H1 (cell line): ENCODE data around the gene CD300E. TPM values are rescaled to one million over a fixed set of nuclear protein-coding genes. Genes with fewer than 3 reads are reported as not detected.

ENCODE experiments used
- CTCF ChIA-PET: fragments of 300-600 bp; sonication (Branson Sonifier 250); formaldehyde crosslinking; loops from one replicate; lab custom pipeline; 2021; ENCODE audit not compliant: partially characterized antibody; lab: Charles Lee
- POLR2A ChIA-PET: fragments of 300-600 bp; sonication (Branson Sonifier 250); formaldehyde crosslinking; loops from one replicate; lab custom pipeline; 2021; ENCODE audit warnings: inconsistent platforms; ENCODE audit not compliant: partially characterized antibody; lab: Charles Lee
- DNase-seq, 2 experiments: peaks; one replicate each; pipeline versions ENCODE4 v3.0.0 to v3.0.0-alpha.2; 2010 to 2022; ENCODE audit warnings: low spot score in 2 of 2, low read depth in 1 of 2, mixed read lengths in 1 of 2
- FAIRE-seq: peaks from 2 replicates; lab custom pipeline; 2011; peaks lifted over from hg19 to GRCh38; lab: Jason Lieb, UNC
- H2AFZ ChIP-seq: 2 replicates; pipeline ENCODE4 v1.8.1; 2012; ENCODE audit warnings: low read length, inconsistent platforms
- H2AK5ac ChIP-seq: 2 replicates; pipeline ENCODE4 v1.6.1; 2013; ENCODE audit warnings: low read depth, low read length
- H2BK120ac ChIP-seq: replicated peaks from 2 replicates; pipeline ENCODE3; 2013; ENCODE audit warnings: low read depth, low read length, inconsistent platforms
- H2BK12ac ChIP-seq: 2 replicates; pipeline ENCODE4 v1.6.1; 2013; ENCODE audit warnings: low read depth, low read length
- H2BK15ac ChIP-seq: 2 replicates; pipeline ENCODE4 v1.6.1; 2013; ENCODE audit warnings: low read length
- H2BK20ac ChIP-seq: 2 replicates; pipeline ENCODE4 v1.6.1; 2013; ENCODE audit warnings: low read length
- H2BK5ac ChIP-seq: 2 replicates; pipeline ENCODE4 v1.6.1; 2013; ENCODE audit warnings: low read depth, low read length
- H3K14ac ChIP-seq: 2 replicates; pipeline ENCODE4 v1.6.1; 2013; ENCODE audit warnings: inconsistent platforms; ENCODE audit not compliant: insufficient read length
- H3K18ac ChIP-seq: 2 replicates; pipeline ENCODE4 v1.6.1; 2013; ENCODE audit warnings: low read length; ENCODE audit errors: extremely low read depth
- H3K23ac ChIP-seq: 2 replicates; pipeline ENCODE4 v1.6.1; 2013; ENCODE audit warnings: inconsistent platforms; ENCODE audit not compliant: insufficient read length
- H3K23me2 ChIP-seq: 2 replicates; pipeline ENCODE4 v1.6.1; 2013; ENCODE audit warnings: low read depth, low read length
- H3K27ac ChIP-seq: 2 replicates; pipeline ENCODE4 v1.6.1; 2011; ENCODE audit warnings: low read depth, low read length, inconsistent platforms
- H3K27me3 ChIP-seq, 4 experiments: replicated peaks in 1 of 4; 1 replicate in 1 of 4; 2 replicates in 3 of 4; pipeline versions ENCODE4 v1.6.1 to v1.8.1; 2011 to 2013; ENCODE audit warnings: low read length in 3 of 4, mild to moderate bottlenecking in 3 of 4, inconsistent platforms in 2 of 4, mixed read lengths in 2 of 4, moderate library complexity in 1 of 4; ENCODE audit not compliant: control insufficient read depth in 3 of 4, insufficient read depth in 3 of 4; ENCODE audit errors: extremely low read depth in 1 of 4
- H3K36me3 ChIP-seq, 4 experiments: 2 replicates each; pipeline versions ENCODE4 v1.6.1 to v1.8.1; 2011 to 2013; ENCODE audit warnings: mild to moderate bottlenecking in 4 of 4, low read length in 3 of 4, moderate library complexity in 2 of 4, control low read depth in 1 of 4, inconsistent platforms in 1 of 4; ENCODE audit not compliant: insufficient read depth in 4 of 4, control insufficient read depth in 2 of 4
- H3K4ac ChIP-seq: replicated peaks from 2 replicates; pipeline ENCODE3; 2013; ENCODE audit warnings: low read length, low read depth, mixed read lengths, inconsistent platforms; ENCODE audit not compliant: insufficient read length
- H3K4me1 ChIP-seq, 4 experiments: replicated peaks in 1 of 4; 1 replicate in 1 of 4; 2 replicates in 3 of 4; pipeline versions ENCODE4 v1.6.1 to v1.8.1; 2011 to 2013; ENCODE audit warnings: low read length in 3 of 4, inconsistent platforms in 2 of 4, mixed read lengths in 1 of 4; ENCODE audit not compliant: insufficient read depth in 4 of 4, control insufficient read depth in 3 of 4
- H3K4me2 ChIP-seq, 2 experiments: 2 replicates each; pipeline versions ENCODE4 v1.6.1 to v1.8.1; 2011 to 2013; ENCODE audit warnings: low read depth in 2 of 2, low read length in 2 of 2, control low read depth in 1 of 2, inconsistent platforms in 1 of 2, mild to moderate bottlenecking in 1 of 2; ENCODE audit not compliant: insufficient read depth in 1 of 2
- H3K4me3 ChIP-seq, 4 experiments: fragments of 200-600, 300-600 bp in 1 of 4; sonication (generic), shearing (Covaris generic), sonication (Bioruptor Twin) in 1 of 4; 2 replicates each; pipeline versions ENCODE4 v1.5.1 to v1.8.1; 2011 to 2016; ENCODE audit warnings: low read length in 4 of 4, low read depth in 3 of 4, control low read depth in 2 of 4, inconsistent platforms in 2 of 4, mild to moderate bottlenecking in 2 of 4, mixed read lengths in 1 of 4, moderate library complexity in 1 of 4; ENCODE audit not compliant: insufficient read depth in 2 of 4; ENCODE audit errors: extremely low read depth in 1 of 4
- H3K56ac ChIP-seq: replicated peaks from 2 replicates; pipeline ENCODE3; 2013; ENCODE audit warnings: low read depth, mild to moderate bottlenecking, mixed read lengths, low read length, inconsistent platforms; ENCODE audit not compliant: insufficient read length
- H3K79me1 ChIP-seq: 2 replicates; pipeline ENCODE4 v1.6.1; 2013; ENCODE audit warnings: low read depth, low read length, control low read depth
- H3K79me2 ChIP-seq, 2 experiments: 2 replicates each; pipeline versions ENCODE4 v1.6.1 to v1.8.1; 2012 to 2013; ENCODE audit warnings: low read length in 2 of 2, mild to moderate bottlenecking in 2 of 2, inconsistent platforms in 1 of 2; ENCODE audit not compliant: insufficient read depth in 2 of 2, control insufficient read depth in 1 of 2
- H3K9ac ChIP-seq, 4 experiments: replicated peaks in 1 of 4; 1 replicate in 1 of 4; 2 replicates in 3 of 4; pipeline versions ENCODE4 v1.6.1 to v1.8.1; 2011 to 2013; ENCODE audit warnings: low read depth in 3 of 4, low read length in 3 of 4, control low read depth in 2 of 4, mild to moderate bottlenecking in 2 of 4, moderate library complexity in 2 of 4, inconsistent platforms in 1 of 4; ENCODE audit errors: extremely low read depth in 1 of 4
- H3K9me3 ChIP-seq, 2 experiments: 2 replicates each; pipeline versions ENCODE4 v1.6.1 to v1.8.1; 2012 to 2013; ENCODE audit warnings: mild to moderate bottlenecking in 2 of 2, moderate library complexity in 2 of 2, control low read depth in 1 of 2, inconsistent platforms in 1 of 2, low read depth in 1 of 2, low read length in 1 of 2, mixed read lengths in 1 of 2; ENCODE audit not compliant: insufficient read depth in 2 of 2
- H4K20me1 ChIP-seq, 2 experiments: replicated peaks in 1 of 2; 2 replicates each; pipeline versions ENCODE3 to v1.8.1; 2011 to 2013; ENCODE audit warnings: inconsistent platforms in 2 of 2, low read length in 2 of 2, mild to moderate bottlenecking in 1 of 2; ENCODE audit not compliant: insufficient read depth in 2 of 2, control insufficient read depth in 1 of 2
- H4K5ac ChIP-seq: 2 replicates; pipeline ENCODE4 v1.6.1; 2013; ENCODE audit warnings: low read length, low read depth, mixed read lengths, inconsistent platforms; ENCODE audit not compliant: insufficient read length
- H4K8ac ChIP-seq: 2 replicates; pipeline ENCODE4 v1.8.0; 2013; ENCODE audit warnings: mild to moderate bottlenecking, moderate library complexity, low read length, inconsistent platforms; ENCODE audit not compliant: insufficient read depth; ENCODE audit errors: extremely low read depth
- H4K91ac ChIP-seq: replicated peaks from 2 replicates; pipeline ENCODE3; 2013; ENCODE audit warnings: low read length, mixed read lengths, inconsistent platforms; ENCODE audit not compliant: insufficient read length
- CHD1 ChIP-seq: IDR thresholded peaks from 2 replicates; pipeline ENCODE4 v1.6.1; 2012; ENCODE audit warnings: low read depth, low read length, improper control_type of control experiment
- CTBP2 ChIP-seq: IDR thresholded peaks from 2 replicates; pipeline ENCODE4 v1.7.0; 2011; ENCODE audit warnings: borderline replicate concordance, mild to moderate bottlenecking, moderate library complexity, mixed read lengths, low read length; ENCODE audit not compliant: insufficient read depth, insufficient read length
- FOSL1 ChIP-seq: IDR thresholded peaks from 2 replicates; pipeline ENCODE4 v1.6.1; 2011; ENCODE audit warnings: mild to moderate bottlenecking, low read depth, low read length, moderate library complexity; ENCODE audit not compliant: insufficient read depth
- GABPA ChIP-seq: IDR thresholded peaks from 2 replicates; pipeline ENCODE4 v1.6.1; 2011; ENCODE audit warnings: mild to moderate bottlenecking, low read length, moderate library complexity, borderline replicate concordance; ENCODE audit not compliant: insufficient read depth
- SIX5 ChIP-seq: IDR thresholded peaks from 2 replicates; pipeline ENCODE4 v1.6.1; 2011; ENCODE audit warnings: mild to moderate bottlenecking, low read depth, low read length
- SP2 ChIP-seq: IDR thresholded peaks from 2 replicates; pipeline ENCODE4 v1.6.1; 2012; ENCODE audit warnings: mild to moderate bottlenecking, low read length, inconsistent platforms
- WGBS, 2 experiments: shearing (Covaris generic) in 1 of 2; methylation state at CpG; one replicate each; pipeline versions ENCODE4 v1.1.6 to v1.1.7; 2013 to 2015; ENCODE audit warnings: low lambda C conversion rate in 2 of 2, mixed read lengths in 2 of 2, inconsistent platforms in 1 of 2, low coverage in 1 of 2, missing lambda C conversion rate in 1 of 2; ENCODE audit not compliant: insufficient replicate concordance in 2 of 2, insufficient coverage in 1 of 2, insufficient read length in 1 of 2; ENCODE audit errors: extremely low coverage in 1 of 2, missing lambda C conversion rate in 1 of 2; 5-methylcytosine and 5-hydroxymethylcytosine counted together
- polyA plus RNA-seq, 7 experiments: library from polyadenylated mRNA; depleted of rRNA in 3 of 7; stranded (reverse) in 5 of 7; unstranded in 2 of 7; fragments of >200 nt in 5 of 7; fragments of 200-250 nt in 2 of 7; gene quantifications; 1 replicate in 5 of 7; 2 replicates in 1 of 7; 4 replicates in 1 of 7; pipeline versions ENCODE4 v1.2.1 to v1.2.3, GENCODE V29; 2011 to 2013; ENCODE audit warnings: missing spikeins in 2 of 7, mixed read lengths in 2 of 7
- total RNA-seq: library from RNA; stranded (reverse); fragmentation: NEBNext Ultra II Directional; extraction: Animal tissue kit (Norgen Biotek cat#: 25700); gene quantifications from 2 replicates; pipeline ENCODE4 v1.2.1, GENCODE V29; 2021

CD300E gene
- total and polyA plus RNA-seq, 2 of the 8 experiments (the other 6 are each of a cell fraction or from before 2014, with no cell fraction given): not detected

- POLR2A ChIA-PET: no interaction called here
- Histone ChIP-seq H2AK5ac (no peak overlapping the region), H3K4me2 (no peak overlapping the region), H2BK15ac (no peak overlapping the region), H3K27me3 (peaks cover 0 to 7% (median 0%) of the 10 kb centered on the region in 4 experiments; a peak in 3 of 7 replicates), H3K9me3 (no peaks in the 10 kb centered on the region), H4K5ac (no peak overlapping the region), H3K23ac (no peak overlapping the region), H3K27ac (no peak overlapping the region), H4K91ac (no peak overlapping the region), H4K20me1 (no peaks in the 10 kb centered on the region), H2BK12ac (no peak overlapping the region), H4K8ac (no peak overlapping the region), H3K79me2 (no peaks in the 10 kb centered on the region), H3K79me1 (no peaks in the 10 kb centered on the region), H2AFZ (no peak overlapping the region), H3K4me3 (no peak overlapping the region), H3K4ac (no peak overlapping the region), H2BK120ac (no peak overlapping the region), H3K36me3 (no peaks in the 10 kb centered on the region), H3K9ac (no peak overlapping the region), H3K4me1 (no peaks in the 10 kb centered on the region), H3K56ac (no peak overlapping the region), H2BK5ac (no peak overlapping the region), H2BK20ac (no peak overlapping the region), H3K23me2 (no peaks in the 10 kb centered on the region; the same call in 1 of the 2 replicates), H3K18ac (no peak overlapping the region), H3K14ac (no peak overlapping the region)
- no peak for FAIRE-seq
- DNase-seq: no peak
- CTCF ChIA-PET: interaction anchor here (0.8 to 2.1 kb wide), 3 partner anchors 41 to 149 kb away, joined by 3 to 7 read pairs (median 3); no protein-coding TSS in a partner anchor
- WGBS, 2 experiments: 67% methylated on average over 1 of the region's 1 CpG; no CpG with 5 or more reads in 1 of the 2 experiments
- no peak for TF ChIP-seq GABPA
- TF ChIP-seq CTBP2: no peak
- TF ChIP-seq SP2: no peak
- no peak for TF ChIP-seq CHD1
- TF ChIP-seq SIX5: no peak
- no peak for TF ChIP-seq FOSL1
Observed at GRCh38 chr17:74607221-74607620, 16.3 kb downstream of the CD300E start.
